ENCODE data around the gene TMEM212. TPM values are rescaled to one million over a fixed set of nuclear protein-coding genes. Genes with fewer than 3 reads are reported as not detected.

Gene TMEM212
- total RNA-seq, 1 donor from 2014 or later, result not detected

- no peak for DNase-seq (ENCODE audit: low spot score in 2 of 2)
- intact Hi-C loops (cut with DNase I), result loop anchor here (5.0 kb wide), 1 partner anchor 516 kb away; no protein-coding TSS in a partner anchor
- Histone ChIP-seq H3K36me3 (no peaks in the 10 kb centered on the region), H3K4me3 (no peak overlapping the region), H3K9me3 (no peaks in the 10 kb centered on the region), H3K27ac (no peak overlapping the region), H3K4me1 (peaks cover 11 to 22% of the 10 kb centered on the region in 2 donors), H3K27me3 (no peaks in the 10 kb centered on the region)
- TF ChIP-seq, protein P1, sequence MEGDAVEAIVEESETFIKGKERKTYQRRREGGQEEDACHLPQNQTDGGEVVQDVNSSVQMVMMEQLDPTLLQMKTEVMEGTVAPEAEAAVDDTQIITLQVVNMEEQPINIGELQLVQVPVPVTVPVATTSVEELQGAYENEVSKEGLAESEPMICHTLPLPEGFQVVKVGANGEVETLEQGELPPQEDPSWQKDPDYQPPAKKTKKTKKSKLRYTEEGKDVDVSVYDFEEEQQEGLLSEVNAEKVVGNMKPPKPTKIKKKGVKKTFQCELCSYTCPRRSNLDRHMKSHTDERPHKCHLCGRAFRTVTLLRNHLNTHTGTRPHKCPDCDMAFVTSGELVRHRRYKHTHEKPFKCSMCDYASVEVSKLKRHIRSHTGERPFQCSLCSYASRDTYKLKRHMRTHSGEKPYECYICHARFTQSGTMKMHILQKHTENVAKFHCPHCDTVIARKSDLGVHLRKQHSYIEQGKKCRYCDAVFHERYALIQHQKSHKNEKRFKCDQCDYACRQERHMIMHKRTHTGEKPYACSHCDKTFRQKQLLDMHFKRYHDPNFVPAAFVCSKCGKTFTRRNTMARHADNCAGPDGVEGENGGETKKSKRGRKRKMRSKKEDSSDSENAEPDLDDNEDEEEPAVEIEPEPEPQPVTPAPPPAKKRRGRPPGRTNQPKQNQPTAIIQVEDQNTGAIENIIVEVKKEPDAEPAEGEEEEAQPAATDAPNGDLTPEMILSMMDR (IDR thresholded peaks at IDR 0.05), result no peak
Measured at GRCh38 chr3:171806200-171807128, 36.7 kb upstream of the TMEM212 start.

- peaks cover 11 to 19% of the 10 kb centered on the region in 2 donors for H3K4me1 ChIP-seq
- intact Hi-C loops (cut with DNase I), result loop anchor here (5.0 kb wide), 1 partner anchor 515 kb away; no protein-coding TSS in a partner anchor
- H3K9me3 ChIP-seq, result no peaks in the 10 kb centered on the region
- TF ChIP-seq, protein P1 (IDR thresholded peaks at IDR 0.05), result no peak
- H3K27ac ChIP-seq, result no peak overlapping the region
- H3K4me3 ChIP-seq, result no peak overlapping the region
- H3K36me3 ChIP-seq, result no peaks in the 10 kb centered on the region
- no peaks in the 10 kb centered on the region for H3K27me3 ChIP-seq
- DNase-seq (ENCODE audit: low spot score in 2 of 2), result no peak
Measured at GRCh38 chr3:171807129-171807675, 35.9 kb upstream of the TMEM212 start.

GRCh38 chr3:171807806-171808205 lies 35.3 kb upstream of the TMEM212 start:
- DNase-seq (ENCODE audit: low spot score in 2 of 2), result no peak
- Histone ChIP-seq H3K27me3 (no peaks in the 10 kb centered on the region), H3K9me3 (no peaks in the 10 kb centered on the region), H3K36me3 (no peaks in the 10 kb centered on the region), H3K27ac (no peak overlapping the region), H3K4me3 (no peak overlapping the region), H3K4me1 (peaks cover 11 to 14% of the 10 kb centered on the region in 2 donors)
- TF ChIP-seq, protein P1 (IDR thresholded peaks at IDR 0.05), result no peak
- intact Hi-C loops (cut with DNase I), result loop anchor here (5.0 kb wide), 1 partner anchor 514 kb away; no protein-coding TSS in a partner anchor

DNA sequence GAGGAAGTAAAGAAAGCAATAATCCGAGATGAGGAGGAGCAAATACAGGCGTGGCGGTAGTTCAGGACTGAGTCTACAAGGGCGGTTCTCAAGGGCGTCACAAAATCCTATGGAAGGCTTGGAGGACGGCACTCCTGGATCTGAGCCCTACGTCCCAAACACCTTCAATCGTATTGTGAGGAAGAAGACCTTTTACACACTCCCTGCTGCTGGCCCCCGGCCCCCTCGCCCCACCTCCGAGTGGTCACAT lies 33.6 kb upstream of the TMEM212 start:
- peak overlapping the region; percentile 69 to 91 for H3K4me3 ChIP-seq
- no peaks in the 10 kb centered on the region for H3K9me3 ChIP-seq
- DNase-seq (ENCODE audit: low spot score in 2 of 2), result no peak
- TF ChIP-seq, protein P1 (IDR thresholded peaks at IDR 0.05), result no peak
- peak overlapping the region; percentile 82 to 93 for H3K27ac ChIP-seq
- peaks cover 8 to 10% of the 10 kb centered on the region in 2 donors for H3K4me1 ChIP-seq
- H3K36me3 ChIP-seq, result no peaks in the 10 kb centered on the region
- H3K27me3 ChIP-seq, result no peaks in the 10 kb centered on the region
- intact Hi-C loops (cut with DNase I), result loop anchor here (5.0 kb wide), 1 partner anchor 513 kb away; no protein-coding TSS in a partner anchor

- peaks cover 5 to 7% of the 10 kb centered on the region in 2 donors for H3K4me1 ChIP-seq
- intact Hi-C loops (cut with DNase I), result loop anchor here (2.0 to 10.0 kb wide), 8 partner anchors 21 to 535 kb away; partner anchors contain the start of gene FNDC3B
- H3K4me3 ChIP-seq, result peak within 1 kb of the TSS; percentile 69 to 91
- peak within 1 kb of the TSS; percentile 82 to 93 for H3K27ac ChIP-seq
- DNase-seq (ENCODE audit: low spot score in 2 of 2), result peak; percentile 46 to 95
- H3K27me3 ChIP-seq, result no peaks in the 10 kb centered on the region
- no peaks in the 10 kb centered on the region for H3K36me3 ChIP-seq
- H3K9me3 ChIP-seq, result no peaks in the 10 kb centered on the region
- TF ChIP-seq, protein P1 (IDR thresholded peaks at IDR 0.05), result peak in 1 of 3 experiments; percentile 16
Measured at GRCh38 chr3:171809861-171810628, 33.1 kb upstream of the TMEM212 start, which contains the start of gene PLD1. Gene PLD1 (minus strand): TSS chr3:171810483. CDS start chr3:171738051, 72,432 bp downstream.

All from ascending aorta (tissue), 2 donors.